NCI-H1092 treated with DMSO at 0.1 percent for 48 hours (cell line): ENCODE results near the gene TRAPPC3L.

Experiments used
- DNase-seq: peaks from one replicate; lab custom pipeline; 2025; lab: John Stamatoyannopoulos, UW

The TRAPPC3L gene

DNA sequence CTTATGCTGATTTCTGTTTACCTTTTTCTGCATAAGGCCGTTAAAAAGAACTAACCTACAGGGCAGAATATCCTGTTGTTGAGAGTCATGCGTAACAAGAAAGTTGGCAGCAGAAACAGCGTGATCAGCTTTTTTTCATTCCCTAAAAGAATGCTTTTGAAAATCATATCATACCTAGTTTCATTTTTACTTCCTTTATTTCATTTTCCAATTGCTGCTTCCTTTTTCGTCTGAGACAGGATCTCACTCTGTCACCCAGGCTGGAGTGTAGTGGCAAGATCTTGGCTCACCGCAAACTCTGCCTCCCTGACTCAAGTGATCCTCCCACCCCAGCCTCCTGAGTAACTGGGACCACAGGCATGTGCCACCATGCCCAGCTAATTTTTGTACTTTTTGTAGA is 80.2 kb downstream of the TRAPPC3L start:
- no peak for DNase-seq

DNA sequence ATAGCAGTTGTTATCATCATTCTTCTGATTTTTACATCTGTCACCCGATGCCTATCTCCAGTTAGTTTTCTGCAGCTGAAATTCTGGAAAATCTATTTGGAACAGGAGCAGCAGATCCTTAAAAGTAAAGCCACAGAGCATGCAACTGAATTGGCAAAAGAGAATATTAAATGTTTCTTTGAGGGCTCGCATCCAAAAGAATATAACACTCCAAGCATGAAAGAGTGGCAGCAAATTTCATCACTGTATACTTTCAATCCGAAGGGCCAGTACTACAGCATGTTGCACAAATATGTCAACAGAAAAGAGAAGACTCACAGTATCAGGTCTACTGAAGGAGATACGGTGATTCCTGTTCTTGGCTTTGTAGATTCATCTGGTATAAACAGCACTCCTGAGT is 82.2 kb downstream of the TRAPPC3L start:
- no peak for DNase-seq

DNA sequence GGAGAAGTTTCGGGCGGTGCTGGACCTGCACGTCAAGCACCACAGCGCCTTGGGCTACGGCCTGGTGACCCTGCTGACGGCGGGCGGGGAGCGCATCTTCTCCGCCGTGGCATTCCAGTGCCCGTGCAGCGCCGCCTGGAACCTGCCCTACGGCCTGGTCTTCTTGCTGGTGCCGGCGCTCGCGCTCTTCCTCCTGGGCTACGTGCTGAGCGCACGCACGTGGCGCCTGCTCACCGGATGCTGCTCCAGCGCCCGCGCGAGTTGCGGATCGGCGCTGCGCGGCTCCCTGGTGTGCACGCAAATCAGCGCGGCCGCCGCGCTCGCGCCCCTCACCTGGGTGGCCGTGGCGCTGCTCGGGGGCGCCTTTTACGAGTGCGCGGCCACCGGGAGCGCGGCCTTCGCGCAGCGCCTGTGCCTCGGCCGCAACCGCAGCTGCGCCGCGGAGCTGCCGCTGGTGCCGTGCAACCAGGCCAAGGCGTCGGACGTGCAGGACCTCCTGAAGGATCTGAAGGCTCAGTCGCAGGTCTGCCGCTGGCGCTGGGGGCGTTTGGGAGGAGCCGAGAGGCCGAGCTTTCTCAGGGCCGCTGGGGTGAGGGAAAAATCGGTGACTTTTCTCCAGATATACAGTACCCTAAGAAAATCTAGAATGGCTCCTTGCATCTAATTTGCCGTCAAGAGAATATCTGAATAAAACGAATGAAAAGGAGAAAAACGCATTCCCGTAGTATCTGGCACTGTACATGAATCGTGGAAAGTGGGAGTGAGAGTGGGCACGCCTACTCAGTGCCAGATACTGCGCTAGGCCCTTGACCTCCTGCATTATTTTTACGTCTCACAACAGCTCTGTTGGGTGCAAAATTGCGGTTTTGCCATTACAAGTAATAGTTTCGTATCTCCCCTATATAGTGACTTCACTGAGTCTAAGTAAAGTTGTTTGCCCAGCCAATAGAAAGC is 83.3 kb downstream of the TRAPPC3L start:
- peak; percentile 44 for DNase-seq

DNA sequence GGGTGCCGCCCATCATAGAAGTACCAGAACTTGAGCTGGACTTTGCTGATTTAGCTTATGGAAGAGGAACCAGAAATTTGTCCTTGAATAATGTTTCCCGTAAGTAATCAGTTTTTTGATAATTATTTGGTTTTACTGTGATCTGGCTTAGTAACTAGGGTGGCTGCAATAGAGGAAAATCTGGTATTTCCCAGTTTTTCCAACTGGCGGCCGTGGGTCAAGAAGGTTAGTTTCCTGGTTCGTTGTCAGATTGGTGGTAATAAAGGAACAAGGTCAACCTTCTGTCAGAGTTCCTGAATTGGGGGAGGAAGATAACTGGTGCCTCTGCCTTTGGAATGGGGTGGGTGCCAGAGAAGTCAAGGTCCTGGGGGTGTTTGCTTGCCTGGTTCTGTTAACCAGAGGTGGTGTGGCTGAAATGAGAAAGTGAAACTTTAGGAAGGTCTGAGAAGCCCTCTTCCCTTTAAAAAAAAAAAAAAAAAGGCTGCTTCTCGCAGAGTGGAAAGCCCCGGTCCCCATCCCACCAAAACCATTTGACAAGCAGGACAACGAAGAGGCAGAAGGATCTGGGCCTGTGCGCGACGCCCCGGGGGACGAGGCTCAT is 84.1 kb downstream of the TRAPPC3L start, which contains the start of gene CALHM6:
Gene CALHM6, plus strand, starts transcription at position 45 of the 601 bp plus-strand sequence. Its CDS starts 555 bp downstream, at position 600.
- DNase-seq, result no peak

DNA sequence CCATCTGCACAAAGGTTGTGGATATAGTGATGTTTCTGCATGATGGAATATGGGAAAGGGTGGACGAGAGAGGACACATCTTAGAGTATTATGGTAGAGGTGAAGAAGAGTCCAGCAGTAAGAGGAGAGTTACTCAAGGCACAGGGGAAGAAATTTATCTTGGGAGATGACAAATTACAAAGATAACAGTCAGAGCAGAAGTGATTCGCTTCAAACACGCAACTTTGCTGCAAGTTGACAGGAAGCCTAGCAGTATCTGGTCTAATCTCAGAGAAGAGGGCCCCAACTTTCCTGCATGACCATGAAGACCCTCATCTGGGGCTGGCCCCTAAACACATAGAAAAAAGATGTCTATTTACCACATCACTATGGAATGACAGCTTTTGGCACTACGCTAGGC is 85.6 kb downstream of the TRAPPC3L start:
- DNase-seq, result no peak

DNA sequence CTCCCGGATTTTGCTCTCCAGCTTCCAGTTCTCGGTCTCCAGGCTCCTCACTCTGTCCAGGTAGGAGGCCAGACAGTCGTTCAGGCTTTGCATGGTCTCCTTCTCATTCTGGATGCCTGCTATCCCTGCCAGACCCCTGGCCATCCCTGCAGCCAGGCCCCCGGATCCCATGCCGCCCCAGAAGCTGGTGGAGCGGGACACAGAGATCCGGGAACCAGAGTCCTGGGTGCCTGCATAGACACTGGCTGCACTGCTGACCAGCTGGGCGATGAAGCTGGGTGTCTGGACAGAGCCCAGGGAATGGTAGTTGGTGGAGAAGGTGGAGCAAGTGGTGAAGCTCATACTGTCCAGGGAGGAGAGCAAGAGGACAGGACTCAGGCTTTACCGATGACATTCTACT is 87.2 kb downstream of the TRAPPC3L start:
- no peak for DNase-seq

DNA sequence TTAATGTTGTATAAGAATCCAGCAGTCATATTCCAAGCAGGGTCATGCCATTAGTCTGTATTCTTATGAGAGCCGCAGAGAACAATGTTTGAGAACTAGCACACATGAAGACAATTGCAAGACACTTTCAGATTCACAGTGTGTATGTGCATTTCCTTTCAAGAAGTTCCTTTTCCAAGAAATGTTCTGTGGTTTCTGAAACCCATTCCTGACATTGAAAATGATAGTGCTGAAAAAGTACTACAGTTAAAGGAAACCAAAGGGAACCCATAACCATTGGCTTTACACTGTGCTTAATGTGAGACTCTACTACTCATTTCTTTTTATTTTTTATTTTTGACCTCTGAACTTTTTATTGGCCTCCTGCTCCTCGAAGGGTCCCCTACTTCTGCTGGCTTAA is 88.6 kb downstream of the TRAPPC3L start:
- no peak for DNase-seq

DNA sequence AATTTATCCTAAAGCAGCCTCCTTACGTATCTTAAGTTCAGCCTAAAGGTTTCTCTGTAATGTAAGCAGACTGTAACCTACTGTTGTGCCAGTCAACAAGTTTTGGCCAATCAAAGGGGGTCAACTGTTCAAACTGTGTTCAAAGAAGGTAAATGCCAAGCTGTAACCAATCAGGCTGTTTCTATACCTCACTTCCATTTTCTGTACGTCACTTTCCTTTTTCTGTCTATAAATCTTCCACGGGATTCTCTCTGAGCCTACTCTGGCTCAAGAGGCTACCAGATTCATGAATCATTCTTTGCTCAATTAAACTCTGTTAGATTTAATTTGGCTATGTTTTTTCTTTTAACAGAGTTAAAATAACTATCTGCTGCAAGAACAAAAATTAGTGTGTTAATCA is 89.4 kb downstream of the TRAPPC3L start:
- DNase-seq, result no peak

DNA sequence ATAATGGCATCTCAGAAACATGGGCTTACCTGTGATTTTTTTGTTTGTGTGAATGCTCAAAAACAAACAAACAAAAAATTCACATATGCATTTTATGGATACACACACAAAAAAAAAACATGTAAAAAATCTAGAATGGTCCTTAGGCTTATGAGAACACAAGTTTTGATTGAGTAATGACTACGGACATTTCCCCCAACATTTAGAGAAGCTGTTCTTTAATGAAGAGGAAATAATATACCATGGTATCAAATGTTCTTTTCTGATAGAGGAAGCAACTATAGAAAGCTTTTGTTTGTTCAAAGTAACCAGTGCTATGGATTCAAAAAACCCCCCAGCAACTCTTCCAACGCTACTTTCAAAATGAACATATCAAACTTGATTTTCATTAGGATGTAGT is 93.0 kb downstream of the TRAPPC3L start:
- no peak for DNase-seq

DNA sequence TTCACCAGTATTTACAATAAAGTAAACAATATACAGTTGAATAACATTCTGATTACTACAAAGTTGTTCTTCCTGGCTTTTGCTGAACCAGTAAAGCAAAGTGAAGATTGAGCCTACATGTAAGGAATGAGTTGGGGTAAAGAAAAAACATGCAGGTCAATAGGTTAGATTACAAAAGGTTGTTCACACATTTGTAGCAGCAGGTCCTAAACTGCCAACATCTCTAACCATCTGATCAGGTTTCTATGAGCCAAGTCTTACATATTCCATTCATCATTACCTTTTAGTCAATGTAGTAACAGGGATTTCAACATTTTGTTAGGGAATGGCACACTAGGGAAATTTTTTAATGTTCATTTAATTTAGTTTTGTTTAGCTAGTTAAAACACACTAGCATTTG is 93.6 kb downstream of the TRAPPC3L start:
- no peak for DNase-seq

DNA sequence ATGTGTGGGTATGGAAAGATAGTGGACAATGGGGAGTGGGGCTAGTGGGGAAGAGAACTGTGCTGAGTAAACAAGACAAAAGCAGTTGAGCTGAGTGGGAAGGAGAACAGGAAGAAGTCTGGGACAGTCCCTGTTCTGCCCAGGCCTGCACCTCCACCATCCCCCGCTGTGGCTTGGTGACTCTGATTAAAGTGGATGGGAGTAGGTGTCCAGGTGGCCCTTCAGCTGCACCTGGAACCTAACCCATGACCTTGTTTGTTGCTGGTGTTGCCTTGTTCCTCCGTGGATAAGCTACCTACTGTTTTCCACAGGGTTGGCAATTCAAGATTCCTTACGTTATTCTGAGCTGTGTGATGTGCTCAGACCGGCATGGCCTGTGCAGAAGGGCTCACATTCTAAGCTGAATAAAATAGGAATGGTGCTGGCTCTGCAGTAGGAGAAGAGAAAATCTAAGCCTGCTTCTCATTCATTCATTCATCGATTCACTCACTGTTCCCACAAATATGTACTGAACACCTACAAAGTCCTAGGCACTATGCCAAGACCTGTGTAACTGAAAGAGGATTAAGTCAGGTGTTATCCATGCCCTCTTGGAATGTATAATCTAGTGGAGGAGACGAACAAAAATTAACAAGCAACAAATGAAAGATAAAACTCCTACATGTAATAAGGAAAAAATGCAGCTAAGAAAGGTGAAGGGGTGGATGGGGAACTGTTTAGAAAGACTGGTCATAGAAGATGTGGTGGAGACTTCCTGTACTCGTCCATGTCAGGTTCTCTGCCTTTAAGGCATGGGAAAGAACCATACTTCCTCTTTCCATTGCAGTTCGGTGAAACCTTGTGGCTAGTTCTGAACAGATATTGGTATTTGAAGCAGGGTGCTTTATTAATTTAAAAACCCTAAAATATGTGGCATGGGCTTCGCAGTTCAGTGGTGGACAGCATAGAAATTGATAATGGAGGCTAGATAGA is 94.4 kb downstream of the TRAPPC3L start:
- no peak for DNase-seq

DNA sequence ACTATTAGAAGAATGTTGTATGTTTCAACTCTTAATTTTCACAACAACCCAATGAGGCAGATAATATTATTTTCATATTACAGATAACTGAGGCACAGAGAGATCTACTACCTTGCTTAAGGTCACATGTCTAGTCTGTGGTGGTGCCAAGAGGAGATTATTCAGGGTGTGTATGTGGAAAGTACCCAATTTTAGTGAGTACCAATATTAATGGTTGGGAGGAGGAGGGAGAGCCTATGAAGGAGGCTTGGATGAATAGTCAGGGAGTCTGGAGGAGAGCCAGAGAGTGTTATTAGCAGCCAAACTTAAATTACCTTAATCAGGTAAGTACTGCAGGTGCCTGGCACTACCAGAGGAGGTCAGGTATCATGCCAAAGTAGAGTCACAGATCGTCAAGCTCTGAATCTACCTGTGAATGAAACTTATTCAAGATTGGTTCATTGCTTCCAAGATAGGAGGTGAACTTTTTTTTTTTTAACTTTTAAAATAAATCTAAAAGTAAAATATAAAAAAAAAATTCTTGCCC is 95.2 kb downstream of the TRAPPC3L start:
- no peak for DNase-seq

DNA sequence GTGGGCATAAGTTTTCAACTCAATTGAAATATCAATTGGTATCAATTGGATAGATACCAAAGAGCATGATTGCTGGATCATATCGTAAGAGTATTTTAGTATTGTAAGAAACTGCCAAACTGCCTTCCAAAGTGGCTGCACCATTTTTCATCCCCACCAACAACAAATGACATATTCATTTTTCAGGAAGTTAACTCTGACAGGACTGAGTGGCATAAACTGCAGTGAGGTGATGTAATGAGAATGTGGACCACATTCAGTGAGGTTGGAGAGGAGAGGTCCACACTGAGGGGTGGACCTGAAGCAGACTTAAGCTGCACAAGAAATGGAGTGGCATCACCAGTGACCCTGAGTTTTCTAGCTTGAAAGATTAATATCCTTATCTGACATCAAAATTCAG is 95.9 kb downstream of the TRAPPC3L start:
- no peak for DNase-seq

DNA sequence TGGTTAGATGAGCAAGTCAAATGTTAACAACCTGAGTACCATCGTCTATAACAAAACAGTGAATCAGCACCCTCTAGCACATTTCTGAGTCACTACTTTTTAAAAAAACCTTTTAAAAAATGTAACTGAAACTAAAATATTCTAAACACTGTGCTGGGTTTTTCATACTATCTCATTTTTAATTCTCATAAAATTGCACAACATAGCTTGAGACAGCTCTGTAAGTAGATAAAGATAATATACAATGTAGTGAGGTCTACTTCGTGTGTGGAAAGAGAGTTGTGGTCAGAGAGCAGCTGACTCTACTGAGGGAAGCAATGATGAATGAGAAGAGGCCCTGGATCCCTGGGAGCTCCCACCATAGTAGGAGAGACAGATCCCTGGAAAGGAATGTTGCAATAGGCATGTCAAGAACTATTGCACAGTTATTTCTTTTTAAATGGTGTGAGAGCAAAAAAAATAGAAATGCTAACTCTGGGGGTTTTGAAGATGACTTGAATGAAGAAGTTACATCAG is 97.9 kb downstream of the TRAPPC3L start:
- no peak for DNase-seq

DNA sequence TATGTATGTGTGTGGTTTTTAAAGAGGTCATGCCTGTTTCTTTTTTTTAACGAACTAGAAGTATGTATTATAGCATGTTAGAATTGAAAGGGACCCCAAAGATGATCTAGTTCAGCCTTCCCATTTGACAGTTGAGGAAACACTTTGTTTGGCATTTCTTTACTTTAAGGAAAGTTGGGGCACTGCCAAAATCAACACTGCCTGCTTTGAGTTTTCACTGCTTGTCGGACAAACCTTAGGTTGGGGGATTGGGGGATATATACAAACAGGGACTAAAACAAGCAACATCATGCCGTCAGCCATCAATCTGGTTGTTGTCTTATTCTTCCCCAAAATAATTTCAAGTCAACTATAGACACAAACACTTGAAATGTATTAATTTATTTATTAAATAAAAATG is 98.4 kb downstream of the TRAPPC3L start:
- no peak for DNase-seq

DNA sequence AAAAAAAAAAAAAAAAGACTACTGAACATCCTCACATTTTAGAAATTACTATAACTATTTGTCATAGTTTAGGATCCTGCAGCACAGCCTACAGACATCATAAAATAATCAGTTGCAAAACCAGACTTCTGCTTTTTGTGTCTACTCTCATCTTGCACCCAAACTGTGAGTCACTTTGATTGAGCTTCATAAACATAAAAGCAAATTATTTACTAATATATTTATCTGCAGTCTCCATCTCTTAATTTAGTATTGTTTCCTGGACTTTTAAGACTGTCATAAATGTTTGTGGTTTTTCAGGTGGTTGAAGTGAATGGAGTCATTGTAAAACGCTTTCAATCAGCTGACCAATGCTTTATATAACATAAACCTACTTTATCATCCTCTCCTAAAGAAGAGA is 99.1 kb downstream of the TRAPPC3L start:
- no peak for DNase-seq

DNA sequence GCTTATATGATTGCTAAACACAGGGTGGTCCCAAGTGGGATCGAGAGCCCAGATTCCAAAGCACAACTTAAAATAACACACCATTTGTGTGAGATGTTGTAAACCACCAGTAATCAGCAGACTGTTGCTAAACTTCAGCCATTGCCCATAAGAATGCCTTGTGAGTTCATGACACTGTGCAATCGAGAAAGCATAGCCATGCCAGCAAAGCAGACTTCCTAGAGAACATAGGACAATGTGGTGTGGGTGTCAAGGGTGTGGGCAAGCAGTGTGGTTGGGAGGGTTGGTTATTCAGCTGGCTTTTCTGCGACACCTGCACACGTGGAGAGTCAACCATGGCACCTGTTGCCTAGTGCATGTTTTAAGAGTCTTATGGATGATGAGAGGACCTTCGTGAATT is 100.4 kb downstream of the TRAPPC3L start:
- no peak for DNase-seq
